EH (cell line): ENCODE results near the gene SH3GL2.

Experiments
- DNase-seq: peaks from one replicate; pipeline ENCODE4 v3.0.0-alpha.2; 2015; ENCODE audit warnings: low read depth

Gene SH3GL2

DNA sequence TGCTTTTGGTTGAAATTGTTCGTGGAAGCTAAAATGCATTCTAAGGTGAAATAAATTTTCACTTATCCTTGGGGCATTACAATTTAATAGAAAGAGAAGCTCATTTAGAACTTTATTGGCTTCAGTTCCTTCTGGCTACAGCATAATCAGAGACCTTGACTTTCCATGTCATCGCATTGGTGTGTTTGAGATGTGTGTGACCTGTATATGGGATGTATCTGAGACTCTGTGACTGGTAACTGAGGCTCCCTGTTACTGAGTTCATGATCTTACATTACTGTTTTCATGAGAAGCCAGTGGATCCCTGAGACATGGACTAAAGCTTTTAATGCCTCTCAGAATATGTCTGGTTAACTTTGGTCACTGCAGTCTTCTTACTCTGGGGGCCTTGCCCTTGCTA is 32.5 kb downstream of the SH3GL2 start:
- DNase-seq: no peak

DNA sequence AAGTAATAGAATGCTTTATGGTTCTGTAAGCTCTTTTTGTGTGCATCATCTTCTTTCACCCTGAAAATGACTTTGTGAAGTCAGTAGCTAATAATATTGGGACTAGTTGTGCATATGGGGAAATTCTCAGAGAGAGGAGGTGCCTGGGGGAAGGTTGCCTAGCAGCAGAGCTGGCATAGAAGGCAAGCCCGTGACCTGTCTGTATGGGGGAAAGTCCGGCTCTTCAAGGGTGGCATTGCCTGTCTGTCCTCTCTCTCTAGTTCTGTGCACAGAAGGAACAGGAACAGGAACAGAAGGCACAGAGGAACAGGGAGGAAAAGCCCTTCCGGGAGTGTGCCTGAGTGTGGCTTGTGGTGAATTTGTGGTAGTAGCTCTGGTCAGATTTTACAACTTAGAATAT is 33.1 kb downstream of the SH3GL2 start:
- DNase-seq: no peak

DNA sequence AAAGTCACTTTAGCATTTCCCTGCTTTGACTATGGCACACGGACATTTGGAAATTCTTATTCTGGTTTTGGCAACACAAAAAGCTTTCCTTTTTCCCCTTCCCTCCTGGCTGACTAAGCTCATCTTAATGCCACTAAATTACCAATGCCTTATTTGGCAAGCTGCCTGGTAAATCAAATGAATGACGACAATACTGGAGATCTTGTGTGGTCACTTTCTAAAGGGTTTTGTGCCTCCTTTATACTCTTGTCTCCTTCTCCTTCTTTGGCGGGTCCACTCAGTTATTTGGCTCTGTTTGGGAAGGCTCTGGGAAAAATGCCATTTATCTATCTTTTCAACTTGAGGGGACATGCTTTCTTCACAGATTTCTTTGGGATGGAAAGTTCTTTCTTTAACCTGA is 34.9 kb downstream of the SH3GL2 start:
- peak; percentile 91 for DNase-seq

DNA sequence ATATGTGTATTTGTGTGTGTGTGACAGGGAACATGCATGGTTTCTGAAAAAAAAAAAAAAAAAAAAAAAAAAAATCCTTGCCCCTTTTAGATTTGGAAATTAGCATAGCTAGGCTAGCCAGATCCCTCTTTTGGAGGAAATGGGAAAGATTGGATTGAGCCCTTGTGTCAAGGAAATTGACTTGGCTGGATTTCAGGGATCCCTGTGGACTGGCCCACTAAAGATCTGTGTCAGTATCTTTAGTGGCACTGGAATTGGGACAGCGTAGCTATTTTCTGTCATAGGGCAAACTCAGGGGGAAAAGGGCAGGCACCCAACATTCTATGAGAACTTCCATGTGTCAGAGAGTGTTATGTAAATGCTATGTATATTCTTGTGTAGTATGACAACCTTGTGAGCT is 35.4 kb downstream of the SH3GL2 start:
- no peak for DNase-seq

DNA sequence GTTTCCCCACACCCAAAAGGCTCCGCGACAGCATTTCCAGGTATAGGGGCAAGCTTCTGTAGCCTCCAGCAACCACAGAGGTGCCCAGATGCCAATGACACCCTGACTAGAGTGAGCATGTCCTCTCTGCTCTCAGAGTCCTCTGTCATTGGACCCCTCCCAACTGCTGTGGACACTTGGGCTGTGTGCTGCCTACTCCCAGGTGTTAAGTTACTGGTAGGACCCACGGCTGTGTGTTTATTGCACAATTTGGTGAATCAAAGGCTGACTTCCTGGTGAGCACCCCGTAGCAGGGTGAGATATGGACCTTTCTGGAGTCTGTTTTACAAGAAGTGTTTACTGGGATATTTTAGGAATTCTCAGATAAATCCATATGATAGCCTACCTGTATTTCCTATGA is 36.0 kb downstream of the SH3GL2 start:
- no peak for DNase-seq

DNA sequence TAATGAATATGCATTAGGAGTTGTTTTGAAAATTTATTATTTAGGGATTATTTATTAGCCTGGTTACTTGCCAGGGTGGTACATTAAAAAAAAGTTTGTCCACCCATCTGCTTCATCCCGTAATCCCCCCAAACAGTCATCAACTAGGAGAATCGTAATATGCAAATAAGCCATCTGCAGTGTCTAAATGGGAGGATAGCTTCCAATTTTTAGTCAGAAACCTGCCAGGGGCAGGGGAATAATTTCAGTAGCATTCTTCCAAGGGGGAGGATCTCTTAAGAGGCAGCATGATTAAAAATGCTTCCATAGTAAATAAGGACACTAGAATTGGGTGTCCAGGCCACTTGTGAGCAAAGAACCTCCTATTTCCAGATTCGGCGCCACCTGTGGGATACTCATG is 43.3 kb downstream of the SH3GL2 start:
- DNase-seq: no peak

DNA sequence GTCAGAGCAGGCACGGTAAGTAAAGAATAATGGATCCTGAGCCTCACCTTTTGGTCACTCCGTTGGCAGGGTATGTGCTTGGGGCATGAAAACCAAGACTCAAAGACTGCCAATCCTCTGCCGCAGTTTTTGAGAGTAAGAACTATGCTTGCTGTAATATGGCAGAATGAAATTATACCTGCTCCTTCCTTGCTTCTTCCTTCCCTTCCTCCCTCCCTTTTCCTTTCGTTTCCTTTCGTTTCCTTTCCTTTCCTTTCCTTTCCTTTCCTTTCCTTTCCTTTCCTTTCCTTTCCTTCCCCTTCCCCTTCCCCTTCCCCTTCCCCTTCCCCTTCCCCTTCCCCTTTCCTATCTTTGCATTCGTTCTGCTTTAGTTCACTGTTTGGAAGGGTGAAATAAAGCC is 43.9 kb downstream of the SH3GL2 start:
- DNase-seq: no peak

DNA sequence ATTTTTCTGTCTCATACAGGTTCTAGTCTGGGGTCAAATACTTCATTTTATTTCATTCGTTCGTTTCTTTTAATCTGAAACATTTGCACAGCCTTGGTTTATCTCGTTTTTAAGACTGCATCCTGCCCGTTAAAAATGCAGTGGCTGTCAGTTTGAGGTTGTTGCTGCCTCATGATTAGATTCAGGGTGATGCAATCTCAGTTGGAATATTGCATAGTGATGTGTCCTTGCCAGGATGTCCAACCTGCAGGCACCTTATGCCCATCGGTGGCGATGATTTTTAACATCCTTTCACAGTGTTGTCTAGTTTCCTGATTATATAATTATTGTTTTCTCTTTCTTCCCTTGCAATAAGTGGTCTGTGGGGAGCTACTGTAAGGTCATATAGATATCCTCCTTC is 45.1 kb downstream of the SH3GL2 start:
- no peak for DNase-seq

DNA sequence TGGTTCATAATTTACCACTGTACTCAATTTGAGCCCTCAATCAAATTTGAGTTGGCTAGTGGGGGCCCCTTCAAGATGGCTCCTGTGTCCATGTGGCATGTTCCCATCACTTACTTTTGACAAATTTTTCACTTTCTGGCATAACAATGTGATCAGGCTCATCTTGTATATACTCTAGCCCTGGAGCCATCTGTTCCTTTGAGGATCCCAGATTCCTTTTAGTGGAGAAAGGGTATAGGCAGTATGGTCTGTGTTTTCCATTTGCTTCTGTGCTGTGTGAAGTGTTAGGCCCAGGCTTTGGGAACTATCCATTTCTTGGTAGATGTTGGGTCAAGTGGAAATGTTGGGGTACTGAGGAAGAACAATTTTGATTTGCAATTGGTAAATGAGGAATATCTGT is 45.7 kb downstream of the SH3GL2 start:
- DNase-seq: no peak

DNA sequence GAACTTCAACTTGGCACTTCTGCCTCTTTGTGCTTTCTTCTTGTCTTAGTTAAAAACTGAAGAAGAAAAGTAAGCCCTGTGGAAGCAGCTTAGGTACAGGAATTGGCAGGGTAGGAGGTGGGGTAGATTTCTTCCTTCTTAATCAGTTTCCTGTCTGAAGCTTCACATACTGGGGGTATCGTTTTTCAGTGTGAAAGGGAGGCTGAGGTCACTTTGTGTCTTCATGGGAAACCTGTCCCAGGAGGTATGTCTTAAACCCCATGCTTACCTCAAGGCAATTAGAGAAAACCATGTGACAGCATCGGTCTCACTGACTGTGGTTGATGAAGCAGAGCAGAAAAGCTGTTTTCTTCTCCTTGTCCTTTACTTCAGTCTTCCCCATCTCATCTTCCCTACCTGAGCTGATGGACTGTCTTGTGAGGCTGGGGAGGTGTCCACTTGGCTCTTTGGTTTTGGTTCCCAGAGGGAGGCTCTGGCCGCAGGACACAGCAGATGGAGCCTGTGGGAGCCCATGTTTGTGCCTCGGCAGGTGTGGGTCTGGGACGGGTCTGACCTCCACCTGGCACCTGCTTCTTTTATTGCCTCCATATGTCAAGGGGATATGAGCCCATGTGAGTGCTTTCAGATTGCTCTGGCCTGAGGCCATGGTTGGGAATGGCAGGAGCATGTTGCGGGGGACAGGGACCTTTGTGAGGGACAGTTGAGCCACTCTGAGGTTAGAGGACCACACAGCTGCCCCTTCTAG is 47.0 kb downstream of the SH3GL2 start:
- peak; percentile 59 for DNase-seq

DNA sequence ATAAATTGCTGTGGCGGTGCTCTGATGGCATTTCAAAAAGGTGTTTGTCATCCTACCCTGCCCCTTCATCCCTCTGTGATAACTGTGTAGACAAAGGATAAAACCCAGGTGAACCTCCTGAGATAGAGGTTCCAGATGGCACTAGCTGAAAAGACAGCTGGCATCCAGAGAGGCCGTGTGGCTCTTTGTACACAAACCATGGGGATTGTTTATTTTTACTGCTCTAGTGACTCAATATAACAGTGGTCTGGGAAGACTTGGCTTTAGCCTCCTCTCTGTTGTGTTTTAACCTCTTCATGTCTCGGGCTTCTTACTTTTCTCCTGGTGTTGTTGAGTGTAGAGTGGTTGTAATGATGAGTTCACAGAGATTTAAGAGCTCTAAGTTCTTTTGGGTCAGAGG is 48.8 kb downstream of the SH3GL2 start:
- DNase-seq: peak; percentile 59

DNA sequence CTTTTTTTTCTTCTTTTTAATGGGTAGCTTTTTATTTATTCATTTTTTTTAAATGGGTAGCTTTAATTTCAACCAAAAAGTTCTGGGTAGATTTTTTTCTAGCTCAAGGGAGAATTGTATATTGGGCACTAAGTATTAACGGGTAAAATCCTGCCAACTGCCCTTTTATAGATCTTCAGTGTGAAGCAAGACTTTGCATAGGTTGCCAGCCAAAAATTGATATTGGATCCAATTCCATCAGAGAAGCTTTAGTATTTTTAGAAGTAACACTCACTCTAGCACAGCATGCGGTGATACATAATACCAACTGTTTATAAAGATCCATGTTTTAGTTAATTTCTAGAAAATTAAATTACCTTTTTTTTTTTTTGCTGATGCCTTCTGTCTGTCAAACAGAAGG is 49.8 kb downstream of the SH3GL2 start:
- no peak for DNase-seq

DNA sequence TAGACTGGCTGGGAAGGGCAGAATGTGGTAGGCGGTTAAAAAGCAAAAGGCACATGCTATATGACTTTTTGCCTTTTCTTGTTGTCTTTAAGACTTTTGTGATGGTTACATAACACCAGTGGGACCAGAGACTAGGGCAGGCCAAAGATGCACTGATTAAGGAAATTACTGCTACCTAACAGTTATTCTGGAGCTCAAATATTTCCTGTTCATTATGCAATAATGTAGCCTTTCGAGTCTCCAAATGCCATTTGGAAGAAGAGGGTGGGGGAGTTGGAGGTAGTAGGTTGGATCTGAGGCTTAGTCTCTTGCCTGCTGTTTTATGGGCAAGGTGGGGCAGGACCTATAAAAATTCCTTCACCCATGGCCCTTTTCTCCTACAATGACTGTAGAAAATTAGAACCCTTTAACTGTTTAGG is 51.7 kb downstream of the SH3GL2 start:
- peak; percentile 91 for DNase-seq

DNA sequence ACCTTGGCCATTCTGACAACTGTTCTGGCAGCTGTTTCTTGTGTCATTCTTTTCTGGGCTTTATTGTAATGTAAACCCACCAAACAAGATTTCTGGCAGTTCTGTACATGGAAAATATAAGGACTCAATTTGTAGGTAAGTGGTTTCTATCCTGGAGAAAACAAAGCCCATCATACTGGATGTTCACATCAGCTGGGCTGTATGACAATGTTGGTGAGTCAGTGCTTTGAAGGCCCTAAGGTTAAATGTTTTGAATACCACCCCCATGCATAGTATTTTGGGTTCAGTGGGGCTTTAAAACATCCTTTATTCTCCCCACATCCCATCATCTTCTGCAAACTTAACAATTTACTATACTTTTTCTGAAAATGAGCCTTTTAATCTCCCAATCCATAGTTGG is 52.5 kb downstream of the SH3GL2 start:
- DNase-seq: peak; percentile 68

DNA sequence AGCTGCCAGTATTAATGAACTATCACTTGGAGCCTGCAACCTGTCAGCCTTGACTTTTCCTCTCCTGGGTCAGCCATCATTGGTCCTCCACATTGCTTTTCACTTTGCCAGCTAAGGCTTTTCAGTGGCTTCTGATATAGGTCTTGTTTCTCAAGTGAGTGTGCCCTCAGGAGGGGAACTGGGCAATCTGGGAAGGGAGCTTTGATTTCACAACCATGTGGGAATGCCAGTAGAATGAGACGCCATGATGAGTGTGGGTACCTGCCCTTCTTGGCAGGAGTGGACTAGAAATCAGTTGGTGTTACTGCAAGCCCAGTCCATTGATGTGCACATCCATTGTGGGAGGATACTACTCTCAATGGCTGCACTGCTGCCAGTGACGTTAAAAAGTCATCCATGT is 54.1 kb downstream of the SH3GL2 start:
- DNase-seq: no peak

DNA sequence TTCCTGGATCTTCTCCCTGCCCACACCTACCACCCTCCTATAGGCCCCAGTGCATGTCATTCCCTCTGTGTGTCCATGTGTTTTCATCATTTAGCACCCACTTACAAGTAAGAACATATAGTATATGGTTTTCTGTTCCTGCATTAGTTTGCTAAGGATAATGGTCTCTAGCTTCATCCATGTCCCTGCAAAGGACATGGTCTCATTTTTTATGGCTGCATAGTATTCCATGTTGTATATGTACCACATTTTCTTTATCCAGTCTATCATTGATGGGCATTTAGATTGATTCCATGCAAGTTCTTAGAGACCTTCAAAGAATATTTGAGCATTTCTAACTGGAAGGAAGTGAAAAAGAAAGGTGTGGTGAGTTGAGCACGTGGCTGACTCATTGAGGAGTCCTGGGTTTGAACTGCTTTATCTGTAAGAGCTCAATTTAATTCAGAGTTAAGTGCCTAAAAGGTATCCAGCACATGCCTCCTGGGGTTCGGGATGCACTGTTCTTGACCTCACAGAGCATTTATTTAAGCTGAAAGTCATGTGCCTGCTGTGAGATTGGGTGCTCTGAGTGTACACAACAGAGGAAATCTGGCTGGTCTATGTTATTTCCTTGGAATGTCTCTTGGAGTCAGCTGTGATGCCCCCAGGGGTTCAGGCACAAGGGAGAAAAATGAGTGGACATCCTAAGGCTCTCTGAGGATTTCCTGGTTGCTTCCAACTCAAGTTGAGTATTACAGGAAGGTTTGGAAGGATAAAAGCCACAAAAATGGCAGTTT is 56.4 kb downstream of the SH3GL2 start:
- peak; percentile 88 for DNase-seq

DNA sequence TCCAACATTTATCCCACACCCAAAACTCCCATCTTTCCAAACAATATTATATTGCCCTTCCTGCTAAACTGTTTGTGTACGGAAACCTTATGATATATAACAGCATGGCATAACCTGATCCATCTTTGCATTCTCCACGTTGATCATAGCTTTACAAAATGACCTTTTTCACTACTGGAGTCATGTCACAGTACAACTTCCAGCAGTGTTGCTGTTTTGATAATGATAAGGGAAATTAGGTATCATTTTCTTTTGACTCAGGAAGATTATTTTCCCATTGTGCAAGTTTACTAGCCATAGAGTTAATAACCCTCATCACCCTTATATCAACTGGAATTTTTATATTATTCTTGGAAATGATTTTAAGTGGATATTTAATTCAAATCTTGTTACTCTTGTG is 57.5 kb downstream of the SH3GL2 start:
- DNase-seq: no peak

DNA sequence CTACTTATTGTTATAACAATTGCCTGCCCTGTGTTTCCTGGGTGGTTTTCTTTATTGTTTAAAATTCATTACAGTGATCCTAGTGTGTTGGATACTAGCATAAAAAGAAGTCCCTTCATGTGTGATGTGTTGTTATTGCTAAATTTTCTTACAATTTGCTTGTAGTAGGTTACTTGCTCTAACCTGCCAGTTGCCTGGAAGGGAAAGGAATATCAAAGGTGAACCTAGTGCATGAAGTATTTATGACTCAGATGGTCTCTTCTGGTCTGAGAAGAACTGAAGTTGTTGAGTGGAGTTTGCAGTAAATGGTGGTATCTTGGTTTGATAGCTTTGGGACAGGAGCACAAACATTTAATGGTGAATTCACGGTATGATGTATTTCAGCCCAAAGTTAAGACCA is 58.0 kb downstream of the SH3GL2 start:
- no peak for DNase-seq

DNA sequence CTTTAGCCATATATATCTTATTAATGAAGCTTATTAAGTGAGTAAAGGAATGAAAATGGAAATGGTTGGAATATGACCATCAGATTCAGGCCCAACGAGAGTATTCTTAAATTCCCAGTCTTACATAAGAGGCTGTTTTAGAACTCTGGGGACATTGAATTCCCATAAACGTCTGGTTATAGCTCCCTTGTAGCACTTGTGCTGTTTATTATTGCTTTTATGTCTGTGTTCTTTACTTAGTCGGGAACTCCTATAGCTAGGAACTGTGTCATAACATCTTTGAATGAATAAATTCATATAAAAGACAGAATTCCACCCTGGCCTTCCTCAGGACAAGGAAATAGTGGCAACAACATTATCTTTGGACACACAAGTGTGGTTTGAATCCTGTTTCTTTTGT is 58.4 kb downstream of the SH3GL2 start:
- no peak for DNase-seq

DNA sequence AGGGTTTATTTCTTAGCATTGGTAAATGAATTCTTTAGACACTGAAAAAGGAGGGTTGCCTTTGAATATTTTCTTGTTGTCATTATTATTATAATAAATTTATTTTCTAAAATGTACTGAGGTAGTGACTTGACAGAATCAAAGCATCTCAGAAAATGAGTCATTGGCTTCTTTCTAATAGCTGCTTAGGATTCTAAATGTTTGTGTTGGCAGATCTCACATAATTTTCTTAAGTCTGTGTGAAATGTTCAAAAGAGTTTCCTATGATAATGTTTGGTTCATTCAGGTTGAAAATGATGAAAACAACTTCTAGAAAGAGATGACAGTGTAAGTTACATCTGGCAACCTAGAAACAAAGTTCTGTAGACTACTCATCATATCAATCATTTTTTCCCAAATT is 69.7 kb downstream of the SH3GL2 start:
- DNase-seq: peak; percentile 49

DNA sequence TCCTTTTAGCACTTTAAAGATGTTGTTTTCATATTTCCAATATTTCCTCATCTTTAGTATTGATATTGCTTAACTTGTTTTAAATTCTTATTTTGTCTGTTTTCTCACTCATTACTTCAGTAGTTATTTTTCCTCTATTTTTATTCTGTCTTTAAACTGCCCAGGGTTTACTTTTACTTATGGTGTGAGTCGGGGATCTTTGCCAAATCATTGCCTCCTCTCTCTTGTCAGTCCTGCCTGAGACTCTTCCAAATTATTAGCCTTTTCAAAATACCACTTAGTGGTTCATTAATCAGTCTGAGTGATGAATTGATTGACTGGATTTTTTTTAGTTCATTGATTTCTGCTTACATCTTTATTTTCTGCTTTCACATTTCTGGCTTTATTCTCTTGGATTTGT is 72.9 kb downstream of the SH3GL2 start:
- DNase-seq: no peak

DNA sequence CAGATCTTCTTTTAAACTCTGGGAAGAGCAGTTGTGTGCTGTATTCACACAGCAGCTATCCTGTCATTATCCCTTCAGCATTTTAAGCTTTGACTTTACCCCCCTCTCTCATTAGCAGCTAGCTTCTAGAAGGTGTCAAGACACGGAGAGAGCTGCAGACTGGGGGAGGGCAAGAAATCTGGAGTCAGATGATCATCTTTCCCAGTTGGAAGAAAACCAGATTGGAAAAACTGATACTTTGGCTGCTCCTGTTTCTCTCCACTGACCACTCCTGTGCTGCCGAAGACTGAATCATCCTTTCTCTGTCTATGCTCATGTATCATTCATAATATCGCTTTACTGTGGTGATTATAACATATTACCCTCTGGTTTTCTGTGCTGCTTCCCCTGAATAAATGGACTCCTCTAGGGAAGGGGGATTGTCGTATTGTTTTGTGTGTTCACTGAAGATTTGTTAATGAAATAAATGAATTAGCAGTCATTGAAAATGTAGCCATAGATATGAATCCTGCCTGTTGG is 75.1 kb downstream of the SH3GL2 start:
- no peak for DNase-seq

DNA sequence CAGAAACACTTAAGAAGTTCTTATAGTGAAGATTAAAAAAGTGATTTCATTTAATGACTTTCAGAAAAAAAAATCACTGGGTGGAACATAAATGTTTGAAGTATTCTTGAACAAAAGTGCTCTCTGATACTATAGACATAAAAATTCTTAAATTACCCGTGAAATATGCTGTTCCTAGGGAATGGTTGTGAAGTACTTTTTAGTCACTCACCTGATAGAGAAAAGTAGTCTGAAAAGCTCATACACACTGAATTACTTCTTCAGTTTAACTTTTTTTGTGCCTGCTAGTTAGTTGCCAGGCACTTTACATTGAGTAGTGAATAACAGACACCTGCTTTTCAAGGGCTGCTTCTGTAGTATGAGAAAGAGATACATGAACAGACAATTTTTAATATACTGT is 78.0 kb downstream of the SH3GL2 start:
- no peak for DNase-seq

DNA sequence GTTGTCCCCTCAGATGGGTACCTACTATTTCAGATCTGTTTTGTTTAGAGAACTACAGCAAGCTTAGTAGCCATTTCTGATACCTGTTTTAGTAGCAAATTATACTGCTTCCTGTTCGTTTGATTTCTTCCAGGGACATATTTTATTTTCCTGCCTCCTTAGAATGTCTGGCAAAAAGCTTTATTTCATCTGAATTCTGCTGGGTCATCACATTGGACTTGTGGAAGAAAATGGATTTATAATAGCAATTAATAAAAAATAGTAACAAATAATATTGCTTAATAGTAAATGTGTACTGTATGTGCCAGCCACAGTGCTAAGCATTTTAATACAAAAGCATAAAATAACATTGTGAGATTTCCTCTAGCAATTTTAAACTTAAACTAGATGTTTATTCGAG is 79.4 kb downstream of the SH3GL2 start:
- DNase-seq: no peak
